Activated CD4-positive, alpha-beta memory T cell treated with anti-CD3 and anti-CD28 coated beads for 36 hours (primary cell): ENCODE measurements around the gene DNAJC11. TPM values are rescaled to one million over a fixed set of nuclear protein-coding genes. Genes with fewer than 3 reads are reported as not detected.

ENCODE experiments used
- CTCF ChIA-PET: fragments of 350-600 bp; sonication (Branson Sonifier 250); formaldehyde crosslinking; loops from one replicate; lab custom pipeline; 2021; ENCODE audit warnings: antibody characterized with exemption, inconsistent platforms; lab: Charles Lee
- POLR2A ChIA-PET: fragments of 350-600 bp; sonication (Branson Sonifier 250); formaldehyde crosslinking; loops from one replicate; lab custom pipeline; 2021; ENCODE audit warnings: antibody characterized with exemption; lab: Charles Lee
- DNase-seq: peaks from one replicate; pipeline ENCODE4 v3.0.0-alpha.2; 2020
- H3K27ac Mint-ChIP-seq: one replicate; pipeline ENCODE4 v1.8.0; 2021; ENCODE audit warnings: mixed read lengths
- H3K27me3 Mint-ChIP-seq: one replicate; pipeline ENCODE4 v1.8.0; 2021; ENCODE audit warnings: mixed read lengths
- H3K36me3 Mint-ChIP-seq: one replicate; pipeline ENCODE4 v1.8.0; 2021; ENCODE audit warnings: mixed read lengths
- H3K4me1 Mint-ChIP-seq: one replicate; pipeline ENCODE4 v1.8.0; 2021; ENCODE audit warnings: low read depth, mixed read lengths
- H3K4me3 Mint-ChIP-seq: one replicate; pipeline ENCODE4 v1.8.0; 2021; ENCODE audit warnings: mild to moderate bottlenecking, mixed read lengths
- H3K9me3 Mint-ChIP-seq: one replicate; pipeline ENCODE4 v1.8.0; 2021; ENCODE audit warnings: mixed read lengths
- intact Hi-C: fragments of 100-400 bp; cut with micrococcal nuclease; formaldehyde crosslinking; loops from one replicate; pipeline ENCODE4 v1.15.1; 2023
- total RNA-seq, 2 experiments: library from RNA; stranded (reverse); gene quantifications; one replicate each; pipeline ENCODE4 v1.2.3, GENCODE V29; 2021

DNAJC11 gene
- total RNA-seq, 2 experiments from 2014 or later: 35.5 to 38.3 TPM

GRCh38 chr1:6594977-6595740, 106.5 kb downstream of the DNAJC11 start:
- DNase-seq: no peak
- Mint-ChIP-seq H3K4me3 (no peak overlapping the region), H3K27me3 (no peaks in the 10 kb centered on the region), H3K36me3 (peaks cover 44% of the 10 kb centered on the region), H3K27ac (no peak overlapping the region), H3K4me1 (peaks cover 37% of the 10 kb centered on the region), H3K9me3 (no peaks in the 10 kb centered on the region)
- ChIA-PET CTCF (no interaction called here), POLR2A (no interaction called here)
- intact Hi-C loops: no loop called here

GRCh38 chr1:6593810-6594209, 107.8 kb downstream of the DNAJC11 start:
- Mint-ChIP-seq H3K27me3 (no peaks in the 10 kb centered on the region), H3K4me1 (peaks cover 28% of the 10 kb centered on the region)
- POLR2A ChIA-PET: no interaction called here

GRCh38 chr1:6592865-6593593, 108.6 kb downstream of the DNAJC11 start:
- CTCF ChIA-PET: no interaction called here
- H3K27ac Mint-ChIP-seq: no peak overlapping the region

More at GRCh38 chr1:6593810-6594209, 107.8 kb downstream of the DNAJC11 start:
- Mint-ChIP-seq H3K9me3 (no peaks in the 10 kb centered on the region), H3K4me3 (no peak overlapping the region), H3K36me3 (peaks cover 33% of the 10 kb centered on the region), H3K27ac (no peak overlapping the region)
- intact Hi-C loops: no loop called here
- DNase-seq: no peak
- CTCF ChIA-PET: no interaction called here

GRCh38 chr1:6592441-6592840, 109.2 kb downstream of the DNAJC11 start:
- intact Hi-C loops: no loop called here
- DNase-seq: no peak
- Mint-ChIP-seq H3K27ac (no peak overlapping the region), H3K27me3 (no peaks in the 10 kb centered on the region), H3K9me3 (no peaks in the 10 kb centered on the region), H3K4me3 (no peak overlapping the region), H3K36me3 (peaks cover 28% of the 10 kb centered on the region), H3K4me1 (peaks cover 23% of the 10 kb centered on the region)
- CTCF ChIA-PET: no interaction called here
- POLR2A ChIA-PET: no interaction called here

More at GRCh38 chr1:6592865-6593593, 108.6 kb downstream of the DNAJC11 start:
- no peak for DNase-seq
- H3K9me3 Mint-ChIP-seq: no peaks in the 10 kb centered on the region
- intact Hi-C loops: no loop called here
- H3K27me3 Mint-ChIP-seq: no peaks in the 10 kb centered on the region
- H3K36me3 Mint-ChIP-seq: peaks cover 30% of the 10 kb centered on the region
- no peak overlapping the region for H3K4me3 Mint-ChIP-seq
- POLR2A ChIA-PET: no interaction called here
- peaks cover 25% of the 10 kb centered on the region for H3K4me1 Mint-ChIP-seq

- no peak overlapping the region for H3K27ac Mint-ChIP-seq
- no peak for DNase-seq
- intact Hi-C loops: no loop called here
- H3K9me3 Mint-ChIP-seq: no peaks in the 10 kb centered on the region
- H3K27me3 Mint-ChIP-seq: no peaks in the 10 kb centered on the region
- CTCF ChIA-PET: no interaction called here
- POLR2A ChIA-PET: no interaction called here
- peaks cover 27% of the 10 kb centered on the region for H3K36me3 Mint-ChIP-seq
- H3K4me3 Mint-ChIP-seq: no peak overlapping the region
- peaks cover 19% of the 10 kb centered on the region for H3K4me1 Mint-ChIP-seq
Measured at GRCh38 chr1:6591644-6592043, 110.0 kb downstream of the DNAJC11 start.

GRCh38 chr1:6591222-6591621, 110.4 kb downstream of the DNAJC11 start:
- DNase-seq: no peak
- POLR2A ChIA-PET: no interaction called here
- Mint-ChIP-seq H3K27me3 (no peaks in the 10 kb centered on the region), H3K36me3 (peaks cover 24% of the 10 kb centered on the region), H3K4me1 (peaks cover 16% of the 10 kb centered on the region), H3K9me3 (no peaks in the 10 kb centered on the region), H3K27ac (no peak overlapping the region), H3K4me3 (no peak overlapping the region)
- intact Hi-C loops: no loop called here
- CTCF ChIA-PET: no interaction called here

GRCh38 chr1:6590046-6590445, 111.6 kb downstream of the DNAJC11 start:
- no peak overlapping the region for H3K27ac Mint-ChIP-seq
- POLR2A ChIA-PET: no interaction called here
- CTCF ChIA-PET: no interaction called here

GRCh38 chr1:6588893-6589520, 112.6 kb downstream of the DNAJC11 start:
- no peaks in the 10 kb centered on the region for H3K27me3 Mint-ChIP-seq
- no peak overlapping the region for H3K27ac Mint-ChIP-seq
- H3K36me3 Mint-ChIP-seq: peaks cover 11% of the 10 kb centered on the region
- no peaks in the 10 kb centered on the region for H3K9me3 Mint-ChIP-seq
- POLR2A ChIA-PET: interaction anchor here (0.6 kb wide), 1 partner anchor 31 kb away, joined by 3 read pairs; no protein-coding TSS in a partner anchor
- peaks cover 18% of the 10 kb centered on the region for H3K4me1 Mint-ChIP-seq
- DNase-seq: no peak
- H3K4me3 Mint-ChIP-seq: no peak overlapping the region
- CTCF ChIA-PET: interaction anchor here (0.8 kb wide), 1 partner anchor 11 kb away, joined by 3 read pairs; no protein-coding TSS in a partner anchor
- intact Hi-C loops: no loop called here

More at GRCh38 chr1:6590046-6590445, 111.6 kb downstream of the DNAJC11 start:
- no peaks in the 10 kb centered on the region for H3K9me3 Mint-ChIP-seq
- H3K4me1 Mint-ChIP-seq: peaks cover 11% of the 10 kb centered on the region
- intact Hi-C loops: no loop called here
- no peaks in the 10 kb centered on the region for H3K27me3 Mint-ChIP-seq
- no peak for DNase-seq
- H3K4me3 Mint-ChIP-seq: no peak overlapping the region
- H3K36me3 Mint-ChIP-seq: peaks cover 15% of the 10 kb centered on the region

- Mint-ChIP-seq H3K27ac (no peak overlapping the region), H3K4me3 (no peak overlapping the region), H3K4me1 (peaks cover 18% of the 10 kb centered on the region), H3K36me3 (peaks cover 9% of the 10 kb centered on the region), H3K27me3 (no peaks in the 10 kb centered on the region), H3K9me3 (no peaks in the 10 kb centered on the region)
- intact Hi-C loops: no loop called here
- ChIA-PET POLR2A (no interaction called here), CTCF (no interaction called here)
- DNase-seq: no peak
Measured at GRCh38 chr1:6588128-6588892, 113.3 kb downstream of the DNAJC11 start.

- POLR2A ChIA-PET: interaction anchor here (0.6 kb wide), 2 partner anchors 29 to 66 kb away, joined by 3 read pairs; no protein-coding TSS in a partner anchor
- Mint-ChIP-seq H3K36me3 (peaks cover 9% of the 10 kb centered on the region), H3K27ac (peak overlapping the region; percentile 33), H3K9me3 (no peaks in the 10 kb centered on the region), H3K4me3 (no peak overlapping the region), H3K4me1 (peaks cover 20% of the 10 kb centered on the region), H3K27me3 (no peaks in the 10 kb centered on the region)
- CTCF ChIA-PET: no interaction called here
- intact Hi-C loops: no loop called here
- DNase-seq: no peak
Measured at GRCh38 chr1:6587261-6588005, 114.2 kb downstream of the DNAJC11 start.

- CTCF ChIA-PET: no interaction called here
- DNase-seq: no peak
- Mint-ChIP-seq H3K9me3 (no peaks in the 10 kb centered on the region), H3K27ac (no peak overlapping the region), H3K27me3 (no peaks in the 10 kb centered on the region), H3K4me3 (no peak overlapping the region), H3K4me1 (peaks cover 25% of the 10 kb centered on the region), H3K36me3 (peaks cover 9% of the 10 kb centered on the region)
- POLR2A ChIA-PET: no interaction called here
- intact Hi-C loops: no loop called here
Measured at GRCh38 chr1:6586404-6586816, 115.2 kb downstream of the DNAJC11 start.
